ENCODE data around the gene GABRR2.
A peak's percentile ranks its signal among the peaks of the same experiment; 100 is the strongest.
"Not testable (repeated sequence)": the region's sequence is repeated elsewhere in the genome, so short reads cannot be mapped to it uniquely, and the experiment has no call there.

GABRR2 gene

DNA sequence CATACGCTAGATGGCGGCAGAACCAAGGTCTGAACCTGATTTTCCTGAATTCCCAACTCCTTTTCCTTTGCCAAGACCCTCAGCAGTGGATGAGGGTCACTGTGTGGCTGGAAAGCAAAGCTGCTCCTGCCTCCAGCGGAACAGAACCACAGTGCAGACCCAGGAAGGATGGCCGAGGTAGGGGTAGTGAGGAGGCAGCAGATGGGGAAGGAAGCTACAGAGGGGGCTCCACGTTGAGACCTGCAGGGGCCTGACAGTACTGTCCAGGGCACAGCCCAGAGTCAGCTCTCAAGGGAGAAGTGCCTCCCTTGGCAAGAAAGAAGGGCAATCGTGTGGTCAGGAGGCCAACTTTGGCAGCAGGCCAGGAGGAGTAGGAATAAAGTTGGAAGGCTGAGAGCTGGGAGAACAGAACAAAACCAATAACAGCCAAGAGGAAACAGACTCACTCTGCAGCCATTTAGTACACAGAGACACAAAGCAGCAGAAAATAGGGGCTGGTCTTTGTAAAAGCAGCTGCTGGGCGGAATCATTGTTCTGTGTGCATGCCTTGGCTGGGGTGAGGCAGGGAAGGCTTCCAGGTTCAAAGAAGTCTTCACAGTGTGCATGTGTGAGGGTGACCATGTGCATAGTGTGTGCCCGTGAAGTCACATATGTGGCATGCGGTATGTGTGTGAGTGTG lies 3.1 kb downstream of the GABRR2 start:
- Histone ChIP-seq H3K36me3 (ENCODE audit: control insufficient read depth in 5 of 5, insufficient read depth in 5 of 5, low read length in 5 of 5) (peaks cover 0 to 7% (median 0%) of the 10 kb centered on the region in 5 donors), H3K4me1 (ENCODE audit: control insufficient read depth in 5 of 5, insufficient read depth in 5 of 5, low read length in 5 of 5) (peaks cover 15 to 30% (median 21%) of the 10 kb centered on the region in 5 donors), H3K27me3 (ENCODE audit: control insufficient read depth in 5 of 5, insufficient read depth in 4 of 5, low read length in 5 of 5) (no peaks in the 10 kb centered on the region), H3K9ac (ENCODE audit: low read length in 5 of 5) (peak overlapping the region in 3 of 5 donors; percentile 17 to 59 (median 44)), H3K4me3 (ENCODE audit: low read depth in 1 of 5, low read length in 5 of 5) (peak overlapping the region; percentile 7 to 68 (median 34)), H3K9me3 (ENCODE audit: control insufficient read depth in 5 of 5, low read length in 5 of 5) (no peaks in the 10 kb centered on the region), H3K27ac (ENCODE audit: low read depth, low read length) (peak overlapping the region; percentile 79)

DNA sequence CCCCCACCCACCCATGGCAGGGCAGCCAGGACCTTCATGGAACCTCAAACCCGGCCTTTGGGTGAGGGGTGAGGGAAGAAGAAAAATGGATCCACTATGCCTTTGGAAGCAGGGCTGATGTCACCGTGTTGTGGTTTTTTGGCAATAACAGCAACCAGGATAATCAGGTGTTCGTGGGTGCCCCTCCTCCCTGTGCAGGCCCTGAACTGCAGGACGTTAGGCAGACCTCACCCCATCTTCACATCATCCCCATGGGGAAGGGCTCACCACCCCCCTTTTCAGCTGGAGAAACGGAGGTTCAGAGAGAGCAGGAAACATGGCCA lies 3.6 kb downstream of the GABRR2 start:
- peaks cover 0 to 7% (median 0%) of the 10 kb centered on the region in 5 donors for H3K36me3 ChIP-seq (ENCODE audit: control insufficient read depth in 5 of 5, insufficient read depth in 5 of 5, low read length in 5 of 5)
- H3K27me3 ChIP-seq (ENCODE audit: control insufficient read depth in 5 of 5, insufficient read depth in 4 of 5, low read length in 5 of 5): no peaks in the 10 kb centered on the region
- H3K4me1 ChIP-seq (ENCODE audit: control insufficient read depth in 5 of 5, insufficient read depth in 5 of 5, low read length in 5 of 5): peaks cover 15 to 30% (median 21%) of the 10 kb centered on the region in 5 donors
- peak overlapping the region in 2 of 5 donors; percentile 44 to 59 for H3K9ac ChIP-seq (ENCODE audit: low read length in 5 of 5)
- peak overlapping the region in 3 of 5 donors; percentile 34 to 68 (median 54) for H3K4me3 ChIP-seq (ENCODE audit: low read depth in 1 of 5, low read length in 5 of 5)
- no peaks in the 10 kb centered on the region for H3K9me3 ChIP-seq (ENCODE audit: control insufficient read depth in 5 of 5, low read length in 5 of 5)
- no peak overlapping the region for H3K27ac ChIP-seq (ENCODE audit: low read depth, low read length)

DNA sequence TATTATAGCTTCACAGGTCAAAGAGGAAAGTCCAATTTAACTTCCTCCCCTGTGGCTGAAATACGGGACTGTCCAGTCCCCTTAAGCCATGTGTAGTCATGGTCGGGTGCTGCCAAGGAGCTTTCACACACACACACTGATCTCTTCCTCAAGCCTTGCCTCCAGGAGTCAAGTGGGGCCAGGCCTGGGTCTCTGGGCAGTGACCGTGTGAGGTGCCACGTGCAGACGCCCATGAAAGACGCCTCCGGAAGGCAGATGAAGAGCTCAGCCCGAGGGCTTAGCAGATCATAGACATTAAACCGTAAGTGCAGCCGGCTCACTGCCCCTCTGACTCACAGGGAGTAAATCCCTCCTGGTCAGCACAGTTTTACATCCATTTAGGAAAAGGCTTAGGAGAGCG lies 4.2 kb downstream of the GABRR2 start:
- Histone ChIP-seq H3K27me3 (ENCODE audit: control insufficient read depth in 5 of 5, insufficient read depth in 4 of 5, low read length in 5 of 5) (no peaks in the 10 kb centered on the region), H3K9me3 (ENCODE audit: control insufficient read depth in 5 of 5, low read length in 5 of 5) (no peaks in the 10 kb centered on the region), H3K4me1 (ENCODE audit: control insufficient read depth in 5 of 5, insufficient read depth in 5 of 5, low read length in 5 of 5) (peaks cover 15 to 30% (median 21%) of the 10 kb centered on the region in 5 donors), H3K27ac (ENCODE audit: low read depth, low read length) (no peak overlapping the region), H3K4me3 (ENCODE audit: low read depth in 1 of 5, low read length in 5 of 5) (no peak overlapping the region), H3K36me3 (ENCODE audit: control insufficient read depth in 5 of 5, insufficient read depth in 5 of 5, low read length in 5 of 5) (peaks cover 0 to 7% (median 0%) of the 10 kb centered on the region in 5 donors), H3K9ac (ENCODE audit: low read length in 5 of 5) (no peak overlapping the region)

DNA sequence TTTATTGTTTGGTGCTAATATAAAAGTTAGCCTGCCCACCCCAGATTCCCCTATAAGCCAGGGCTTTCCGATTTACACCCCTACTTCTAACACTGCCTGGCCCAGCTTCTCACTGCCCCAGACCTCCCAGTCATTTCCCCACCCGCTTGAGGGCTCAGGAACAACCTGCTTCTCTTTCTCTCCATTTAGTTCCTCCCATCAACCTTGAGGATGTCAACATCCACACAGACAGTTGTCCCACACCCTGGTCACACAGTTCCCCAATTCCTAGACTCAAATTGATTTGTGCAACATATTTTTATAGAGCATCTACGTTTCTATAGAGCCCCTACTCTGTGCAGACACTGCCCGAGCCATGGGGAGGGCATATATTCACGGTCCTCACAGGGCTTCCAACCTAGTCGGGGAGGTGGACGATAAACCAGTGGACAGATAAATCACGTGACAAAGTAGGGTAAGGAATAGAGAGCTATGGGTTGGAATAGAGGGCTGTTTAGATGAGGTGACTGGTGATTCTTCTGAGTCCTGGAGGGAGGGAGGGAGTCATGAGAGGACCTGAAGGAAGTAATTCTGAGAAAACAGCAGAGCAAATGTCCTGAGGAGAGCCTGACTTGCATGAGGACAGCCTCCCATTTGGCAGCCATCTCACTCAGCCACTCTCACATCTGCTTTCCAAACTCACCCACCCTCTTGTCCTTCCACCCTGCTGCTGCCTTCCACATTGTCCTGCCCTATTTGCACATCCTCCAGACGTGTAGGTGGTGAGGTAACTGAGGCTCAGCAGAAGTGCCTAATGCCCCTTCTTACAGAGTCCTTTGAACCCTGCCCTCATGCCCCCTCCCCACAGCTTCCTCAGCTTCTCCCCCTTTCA lies 6.3 kb downstream of the GABRR2 start:
- Histone ChIP-seq H3K4me3 (ENCODE audit: low read depth in 1 of 5, low read length in 5 of 5) (no peak overlapping the region), H3K36me3 (ENCODE audit: control insufficient read depth in 5 of 5, insufficient read depth in 5 of 5, low read length in 5 of 5) (no peaks in the 10 kb centered on the region), H3K9me3 (ENCODE audit: control insufficient read depth in 5 of 5, low read length in 5 of 5) (no peaks in the 10 kb centered on the region), H3K27ac (ENCODE audit: low read depth, low read length) (no peak overlapping the region), H3K4me1 (ENCODE audit: control insufficient read depth in 5 of 5, insufficient read depth in 5 of 5, low read length in 5 of 5) (peaks cover 15 to 29% (median 21%) of the 10 kb centered on the region in 5 donors), H3K9ac (ENCODE audit: low read length in 5 of 5) (no peak overlapping the region), H3K27me3 (ENCODE audit: control insufficient read depth in 5 of 5, insufficient read depth in 4 of 5, low read length in 5 of 5) (no peaks in the 10 kb centered on the region)

DNA sequence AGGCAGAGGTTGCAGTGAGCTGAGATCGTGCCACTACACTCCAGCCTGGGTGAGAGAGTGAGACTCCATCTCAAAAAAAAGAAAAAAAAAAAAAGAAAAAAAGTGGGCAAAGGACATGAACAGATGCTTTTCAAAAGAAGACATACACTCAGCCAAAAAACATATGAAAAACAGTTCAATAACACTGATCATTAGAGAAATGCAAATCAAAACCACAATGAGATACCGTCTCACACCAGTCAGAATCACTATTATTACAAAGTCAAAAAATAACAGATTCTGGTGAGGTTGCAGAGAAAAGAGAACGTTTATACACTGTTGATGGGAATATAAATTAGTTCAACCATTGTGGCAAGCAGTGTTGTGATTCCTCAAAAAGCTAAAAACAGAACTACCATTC lies 10.6 kb downstream of the GABRR2 start:
- H3K4me3 ChIP-seq (ENCODE audit: low read depth in 1 of 5, low read length in 5 of 5); H3K27me3 ChIP-seq (ENCODE audit: control insufficient read depth in 5 of 5, insufficient read depth in 4 of 5, low read length in 5 of 5); H3K4me1 ChIP-seq (ENCODE audit: control insufficient read depth in 5 of 5, insufficient read depth in 5 of 5, low read length in 5 of 5); H3K36me3 ChIP-seq (ENCODE audit: control insufficient read depth in 5 of 5, insufficient read depth in 5 of 5, low read length in 5 of 5); H3K9me3 ChIP-seq (ENCODE audit: control insufficient read depth in 5 of 5, low read length in 5 of 5); H3K27ac ChIP-seq (ENCODE audit: low read depth, low read length); H3K9ac ChIP-seq (ENCODE audit: low read length in 5 of 5): not testable (repeated sequence)

DNA sequence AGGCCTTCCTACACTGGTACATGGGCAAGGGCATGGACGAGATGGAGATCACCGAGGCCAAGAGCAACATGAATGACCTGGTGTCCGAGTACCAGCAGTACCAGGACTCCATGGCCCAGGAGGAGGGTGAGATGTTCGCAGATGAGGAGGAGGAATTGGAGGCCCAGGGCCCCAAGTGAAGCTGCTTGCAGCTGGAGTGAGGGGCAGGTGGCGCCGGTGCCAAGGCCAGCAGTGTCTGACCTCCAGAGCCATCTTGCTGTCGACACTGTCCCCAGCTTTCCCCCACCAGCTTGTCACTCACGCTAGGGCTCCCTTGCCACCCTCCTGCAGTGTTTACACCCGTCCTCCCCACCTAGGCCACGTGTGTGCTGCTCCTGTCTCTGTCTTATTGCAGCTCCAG lies 12.2 kb downstream of the GABRR2 start:
- peaks cover 0 to 10% (median 4%) of the 10 kb centered on the region in 5 donors for H3K4me1 ChIP-seq (ENCODE audit: control insufficient read depth in 5 of 5, insufficient read depth in 5 of 5, low read length in 5 of 5)
- no peaks in the 10 kb centered on the region for H3K27me3 ChIP-seq (ENCODE audit: control insufficient read depth in 5 of 5, insufficient read depth in 4 of 5, low read length in 5 of 5)
- no peak overlapping the region for H3K4me3 ChIP-seq (ENCODE audit: low read depth in 1 of 5, low read length in 5 of 5)
- H3K36me3 ChIP-seq (ENCODE audit: control insufficient read depth in 5 of 5, insufficient read depth in 5 of 5, low read length in 5 of 5): no peaks in the 10 kb centered on the region
- H3K27ac ChIP-seq (ENCODE audit: low read depth, low read length): no peak overlapping the region
- no peaks in the 10 kb centered on the region for H3K9me3 ChIP-seq (ENCODE audit: control insufficient read depth in 5 of 5, low read length in 5 of 5)
- H3K9ac ChIP-seq (ENCODE audit: low read length in 5 of 5): no peak overlapping the region

DNA sequence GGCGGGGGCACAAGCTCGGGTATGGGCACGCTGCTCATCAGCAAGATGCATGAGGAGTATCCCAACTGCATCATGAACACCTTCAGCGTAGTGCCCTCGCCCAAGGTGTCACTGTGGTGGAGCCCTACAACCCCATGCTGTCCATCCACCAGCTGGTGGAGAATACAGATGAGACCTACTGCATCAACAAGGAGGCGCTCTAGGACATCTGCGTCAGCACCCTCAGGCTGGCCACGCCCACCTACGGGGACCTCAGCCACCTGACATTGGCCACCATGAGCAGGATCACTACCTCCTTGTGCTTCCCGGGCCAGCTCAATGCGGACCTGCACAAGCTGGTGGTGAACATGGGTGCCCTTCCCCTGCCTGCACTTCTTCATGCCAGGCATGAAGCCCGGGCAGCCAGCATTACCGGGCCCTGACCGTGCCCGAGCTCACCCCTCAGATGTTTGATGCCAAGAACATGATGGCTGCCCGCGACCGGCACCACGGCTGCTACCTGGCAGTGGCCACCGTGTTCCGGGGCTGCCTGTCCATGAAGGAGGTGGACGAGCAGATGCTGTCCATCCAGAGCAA lies 12.8 kb downstream of the GABRR2 start:
- H3K27ac ChIP-seq (ENCODE audit: low read depth, low read length): no peak overlapping the region
- no peaks in the 10 kb centered on the region for H3K27me3 ChIP-seq (ENCODE audit: control insufficient read depth in 5 of 5, insufficient read depth in 4 of 5, low read length in 5 of 5)
- peaks cover 0 to 16% (median 6%) of the 10 kb centered on the region in 5 donors for H3K4me1 ChIP-seq (ENCODE audit: control insufficient read depth in 5 of 5, insufficient read depth in 5 of 5, low read length in 5 of 5)
- H3K36me3 ChIP-seq (ENCODE audit: control insufficient read depth in 5 of 5, insufficient read depth in 5 of 5, low read length in 5 of 5): no peaks in the 10 kb centered on the region
- no peak overlapping the region for H3K9ac ChIP-seq (ENCODE audit: low read length in 5 of 5)
- H3K9me3 ChIP-seq (ENCODE audit: control insufficient read depth in 5 of 5, low read length in 5 of 5): no peaks in the 10 kb centered on the region
- no peak overlapping the region for H3K4me3 ChIP-seq (ENCODE audit: low read depth in 1 of 5, low read length in 5 of 5)

DNA sequence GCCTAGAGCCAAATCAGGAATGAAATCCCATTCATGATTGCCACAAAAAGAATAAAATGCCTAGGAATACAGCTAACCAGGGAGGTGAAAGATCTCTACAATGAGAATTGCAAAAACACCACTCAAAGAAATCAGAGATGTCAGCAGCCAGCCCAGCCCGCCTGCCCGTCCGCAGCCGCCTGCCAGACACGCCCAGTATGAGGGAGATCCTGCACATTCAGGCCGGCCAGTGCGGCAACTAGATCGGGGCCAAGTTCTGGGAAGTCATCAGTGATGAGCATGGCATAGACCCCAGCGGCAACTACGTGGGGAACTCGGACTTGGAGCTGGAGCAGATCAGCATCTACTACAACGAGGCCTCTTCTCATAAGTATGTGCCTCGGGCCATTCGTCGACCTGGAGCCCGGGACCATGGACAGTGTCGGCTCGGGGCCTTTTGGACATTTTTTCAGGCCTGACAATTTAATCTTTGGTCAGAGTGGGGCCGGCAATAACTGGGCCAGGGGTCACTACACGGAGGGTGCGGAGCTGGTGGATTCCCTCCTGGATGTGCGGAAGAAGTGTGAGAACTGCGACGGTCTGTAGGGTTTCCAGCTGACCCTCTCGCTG lies 13.4 kb downstream of the GABRR2 start:
- Histone ChIP-seq H3K27ac (ENCODE audit: low read depth, low read length) (no peak overlapping the region), H3K9ac (ENCODE audit: low read length in 5 of 5) (no peak overlapping the region), H3K27me3 (ENCODE audit: control insufficient read depth in 5 of 5, insufficient read depth in 4 of 5, low read length in 5 of 5) (no peaks in the 10 kb centered on the region), H3K4me3 (ENCODE audit: low read depth in 1 of 5, low read length in 5 of 5) (no peak overlapping the region), H3K36me3 (ENCODE audit: control insufficient read depth in 5 of 5, insufficient read depth in 5 of 5, low read length in 5 of 5) (no peaks in the 10 kb centered on the region), H3K9me3 (ENCODE audit: control insufficient read depth in 5 of 5, low read length in 5 of 5) (no peaks in the 10 kb centered on the region), H3K4me1 (ENCODE audit: control insufficient read depth in 5 of 5, insufficient read depth in 5 of 5, low read length in 5 of 5) (peaks cover 0 to 16% (median 6%) of the 10 kb centered on the region in 5 donors)

DNA sequence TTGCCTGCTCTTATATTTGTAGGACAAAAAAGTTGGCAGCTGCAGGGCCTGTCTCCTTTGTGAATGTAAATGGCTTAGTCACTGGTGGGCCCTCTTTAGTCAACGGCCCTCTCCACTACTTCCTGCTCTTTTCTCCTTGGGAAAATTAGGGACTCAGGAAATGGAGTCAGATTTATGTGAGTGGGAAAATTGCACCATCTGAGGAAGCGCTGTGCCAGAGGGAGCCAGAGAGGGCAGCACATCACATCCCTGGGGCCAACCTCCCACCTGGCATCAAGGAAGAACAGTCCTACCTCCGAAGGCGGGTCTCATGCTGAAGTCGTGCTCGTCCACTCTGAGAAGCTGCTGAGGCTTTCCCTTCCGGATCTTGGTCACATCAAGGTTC lies 15.6 kb downstream of the GABRR2 start:
- no peaks in the 10 kb centered on the region for H3K36me3 ChIP-seq (ENCODE audit: control insufficient read depth in 5 of 5, insufficient read depth in 5 of 5, low read length in 5 of 5)
- H3K27me3 ChIP-seq (ENCODE audit: control insufficient read depth in 5 of 5, insufficient read depth in 4 of 5, low read length in 5 of 5): no peaks in the 10 kb centered on the region
- no peak overlapping the region for H3K9ac ChIP-seq (ENCODE audit: low read length in 5 of 5)
- no peaks in the 10 kb centered on the region for H3K9me3 ChIP-seq (ENCODE audit: control insufficient read depth in 5 of 5, low read length in 5 of 5)
- H3K27ac ChIP-seq (ENCODE audit: low read depth, low read length): no peak overlapping the region
- peaks cover 0 to 16% (median 6%) of the 10 kb centered on the region in 5 donors for H3K4me1 ChIP-seq (ENCODE audit: control insufficient read depth in 5 of 5, insufficient read depth in 5 of 5, low read length in 5 of 5)
- H3K4me3 ChIP-seq (ENCODE audit: low read depth in 1 of 5, low read length in 5 of 5): no peak overlapping the region
